ENCODE measurements around the gene CLEC4A.
"Not testable (repeated sequence)": the region's sequence is repeated elsewhere in the genome, so short reads cannot be mapped to it uniquely, and the experiment has no call there.

CLEC4A gene

GRCh38 chr12:8134398-8134930 lies 11.0 kb downstream of the CLEC4A start:
- DNase-seq (ENCODE audit: low read depth): not testable (repeated sequence)

GRCh38 chr12:8141647-8142046 lies 18.2 kb downstream of the CLEC4A start:
- not testable (repeated sequence) for DNase-seq (ENCODE audit: low read depth)

GRCh38 chr12:8143261-8143660 lies 19.8 kb downstream of the CLEC4A start:
- DNase-seq (ENCODE audit: low read depth): no peak

- DNase-seq (ENCODE audit: low read depth): no peak
These were observed 22.5 kb downstream of the CLEC4A start for GRCh38 chr12:8145754-8146441.

- no peak for DNase-seq (ENCODE audit: low read depth)
These were observed 23.0 kb downstream of the CLEC4A start for GRCh38 chr12:8146442-8146771.

GRCh38 chr12:8154526-8154925 lies 31.1 kb downstream of the CLEC4A start:
- DNase-seq (ENCODE audit: low read depth): no peak

GRCh38 chr12:8156416-8156815 lies 33.0 kb downstream of the CLEC4A start:
- DNase-seq (ENCODE audit: low read depth): no peak

GRCh38 chr12:8156845-8157244 lies 33.4 kb downstream of the CLEC4A start, which contains the start of gene ZNF705A:
Gene ZNF705A (plus strand): TSS chr12:8157015. CDS start chr12:8172626, 15,611 bp downstream.
- no peak for DNase-seq (ENCODE audit: low read depth)

- DNase-seq (ENCODE audit: low read depth): no peak
These were observed 34.2 kb downstream of the CLEC4A start for GRCh38 chr12:8157484-8158198.

GRCh38 chr12:8172911-8173310 lies 49.5 kb downstream of the CLEC4A start:
- not testable (repeated sequence) for DNase-seq (ENCODE audit: low read depth)

- peak; percentile 70 for DNase-seq (ENCODE audit: low read depth)
These were observed 56.7 kb downstream of the CLEC4A start for GRCh38 chr12:8179989-8180585.

- not testable (repeated sequence) for DNase-seq (ENCODE audit: low read depth)
These were observed 57.9 kb downstream of the CLEC4A start for GRCh38 chr12:8181271-8181670.

GRCh38 chr12:8182923-8183322 lies 59.5 kb downstream of the CLEC4A start:
- not testable (repeated sequence) for DNase-seq (ENCODE audit: low read depth)

- DNase-seq (ENCODE audit: low read depth): not testable (repeated sequence)
These were observed 59.9 kb downstream of the CLEC4A start for GRCh38 chr12:8183346-8183745.

GRCh38 chr12:8184206-8184605 lies 60.8 kb downstream of the CLEC4A start:
- DNase-seq (ENCODE audit: low read depth): not testable (repeated sequence)

GRCh38 chr12:8188088-8188487 lies 64.7 kb downstream of the CLEC4A start:
- not testable (repeated sequence) for DNase-seq (ENCODE audit: low read depth)
